ENCODE results near the gene TYRO3.

DNA sequence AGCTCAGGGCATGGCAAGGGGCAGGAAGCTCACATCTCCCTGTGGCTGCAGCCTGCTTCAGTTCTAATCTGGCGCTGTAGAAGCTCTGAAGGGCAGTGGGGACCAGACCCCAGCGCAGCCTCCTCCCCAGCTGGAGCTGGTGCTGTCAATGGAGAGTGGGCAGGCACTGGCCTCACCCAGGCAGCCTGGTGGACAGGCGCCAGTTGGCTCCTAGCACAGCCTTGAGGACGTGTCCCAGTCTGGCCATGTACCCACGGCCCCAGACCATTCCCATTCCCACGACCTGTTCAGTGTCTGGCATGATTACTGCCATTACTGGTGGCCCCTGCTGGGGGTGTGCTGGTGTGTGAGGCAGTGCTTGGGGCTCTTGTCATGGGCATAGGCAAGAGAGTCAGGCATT, 16.3 kb downstream of the TYRO3 start:
- TF ChIP-seq, protein P1, sequence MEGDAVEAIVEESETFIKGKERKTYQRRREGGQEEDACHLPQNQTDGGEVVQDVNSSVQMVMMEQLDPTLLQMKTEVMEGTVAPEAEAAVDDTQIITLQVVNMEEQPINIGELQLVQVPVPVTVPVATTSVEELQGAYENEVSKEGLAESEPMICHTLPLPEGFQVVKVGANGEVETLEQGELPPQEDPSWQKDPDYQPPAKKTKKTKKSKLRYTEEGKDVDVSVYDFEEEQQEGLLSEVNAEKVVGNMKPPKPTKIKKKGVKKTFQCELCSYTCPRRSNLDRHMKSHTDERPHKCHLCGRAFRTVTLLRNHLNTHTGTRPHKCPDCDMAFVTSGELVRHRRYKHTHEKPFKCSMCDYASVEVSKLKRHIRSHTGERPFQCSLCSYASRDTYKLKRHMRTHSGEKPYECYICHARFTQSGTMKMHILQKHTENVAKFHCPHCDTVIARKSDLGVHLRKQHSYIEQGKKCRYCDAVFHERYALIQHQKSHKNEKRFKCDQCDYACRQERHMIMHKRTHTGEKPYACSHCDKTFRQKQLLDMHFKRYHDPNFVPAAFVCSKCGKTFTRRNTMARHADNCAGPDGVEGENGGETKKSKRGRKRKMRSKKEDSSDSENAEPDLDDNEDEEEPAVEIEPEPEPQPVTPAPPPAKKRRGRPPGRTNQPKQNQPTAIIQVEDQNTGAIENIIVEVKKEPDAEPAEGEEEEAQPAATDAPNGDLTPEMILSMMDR (IDR thresholded peaks at IDR 0.05; ENCODE audit: insufficient read depth, low read depth, low read length) = no peak
- TF ChIP-seq EZH2 (IDR thresholded peaks at IDR 0.05; ENCODE audit: insufficient read depth, low read length) = no peak
